Pancreas (tissue), 10 donors: ENCODE measurements around the gene CAMKMT. TPM values are rescaled to one million over a fixed set of nuclear protein-coding genes. Genes with fewer than 3 reads are reported as not detected.

ENCODE experiments used
- ATAC-seq, 4 donors: fragments of 200-7000 bp; cut with Tn5 transposase; one replicate each; pipeline versions ENCODE4 v1.8.0 to v1.9.1; 2020; ENCODE audit warnings: mild to moderate bottlenecking in 4 of 4, moderate library complexity in 4 of 4
- DNase-seq, 6 donors: peaks; one replicate each; pipeline ENCODE4 v3.0.0-alpha.2; 2020
- FAIRE-seq: peaks from 2 replicates; lab custom pipeline; 2012; peaks lifted over from hg19 to GRCh38; lab: Jason Lieb, UNC
- H3K27ac ChIP-seq, 4 donors: fragments of 200-600 bp; sonication (generic); 1 replicate in 3 of 4; 2 replicates in 1 of 4; pipeline versions ENCODE4 v1.5.0 to v1.8.0; 2020
- H3K27me3 ChIP-seq, 4 donors: fragments of 200-600 bp; one replicate each; pipeline ENCODE4 v1.8.0; 2021
- H3K36me3 ChIP-seq, 3 donors: fragments of 200-600 bp; sonication (generic) in 1 of 3; one replicate each; pipeline versions ENCODE4 v1.5.0 to v1.8.0; 2020 to 2021
- H3K4me1 ChIP-seq, 3 donors: fragments of 200-600 bp; one replicate each; pipeline ENCODE4 v1.8.0; 2021
- H3K4me3 ChIP-seq, 4 donors: fragments of 200-600 bp; sonication (generic) in 2 of 4; one replicate each; pipeline versions ENCODE4 v1.5.0 to v1.8.0; 2020 to 2021
- H3K9me3 ChIP-seq, 4 donors: fragments of 200-600 bp; one replicate each; pipeline ENCODE4 v1.8.0; 2021
- CTCF ChIP-seq, 4 donors: fragments of 200-600 bp; sonication (generic) in 3 of 4; IDR thresholded peaks; one replicate each; pipeline versions ENCODE4 v1.5.0 to v1.8.0; 2021; ENCODE audit warnings: antibody characterized with exemption in 4 of 4
- WGBS, 2 donors: extraction: QIAGEN DNeasy Blood & Tissue Kit; methylation state at CpG; one replicate each; pipeline ENCODE4 v1.1.7; 2013; 5-methylcytosine and 5-hydroxymethylcytosine counted together
- intact Hi-C, 3 donors: fragments of 100-400 bp; cut with DNase I; formaldehyde crosslinking; loops; one replicate each; pipeline versions ENCODE4 v1.11.1 to v1.14.2; 2022
- polyA plus RNA-seq, 2 donors: library from polyadenylated mRNA; stranded (reverse); fragments of 200-250 nt; gene quantifications; one replicate each; pipeline ENCODE4 v1.2.3, GENCODE V29; 2013
- total RNA-seq, 6 donors: library from RNA; stranded (reverse); fragmentation: NEBNext Ultra II Directional in 4 of 6; extraction: Animal tissue kit (Norgen Biotek cat#: 25700) in 4 of 6; gene quantifications; one replicate each; pipeline versions ENCODE4 v1.2.1 to v1.2.4, GENCODE V29; 2021 to 2023
- donor health status: healthy with polysubstance abuse.
- donor health status: DM: no; HTN: no; CAD: no; lungs with moderate emphysema.
- donor health status: DM: no; HTN: no; CAD: no.
- donor health status: control.
- donor health status: control.
- donor health status: Bipolar disorder and iron deficiency.
- donor health status: DM: yes; HTN: yes; CAD: no.
- donor health status: DM: no; HTN: no; CAD: no.
- donor health status: DM: no; HTN: no; CAD: no.
- donor health status: DM: yes; HTN: yes; CAD: no.

Gene CAMKMT
- total and polyA plus RNA-seq, 8 donors: 4.6 to 11.9 (median 8.3) TPM

GRCh38 chr2:44804406-44805265, 442.9 kb downstream of the CAMKMT start:
- Histone ChIP-seq H3K27me3 (peaks cover 0 to 32% (median 12%) of the 10 kb centered on the region in 4 donors), H3K9me3 (no peaks in the 10 kb centered on the region), H3K27ac (no peak overlapping the region), H3K4me3 (no peak overlapping the region), H3K36me3 (no peaks in the 10 kb centered on the region), H3K4me1 (peaks cover 0 to 4% (median 0%) of the 10 kb centered on the region in 3 donors)
- intact Hi-C loops: no loop called here
- DNase-seq (no peak), ATAC-seq (no peak), FAIRE-seq (no peak)
- WGBS, 2 donors: 53 to 54% methylated on average over 12 of the region's 12 CpGs
- TF ChIP-seq CTCF (IDR thresholded peaks at IDR 0.05): no peak

- no peaks in the 10 kb centered on the region for H3K9me3 ChIP-seq
- H3K27ac ChIP-seq: no peak overlapping the region
- H3K4me3 ChIP-seq: no peak overlapping the region
- intact Hi-C loops: no loop called here
- WGBS, 2 donors: 15 to 17% methylated on average over 14 to 16 of the region's 16 CpGs
- H3K4me1 ChIP-seq: peaks cover 0 to 4% (median 0%) of the 10 kb centered on the region in 3 donors
- DNase-seq (no peak), FAIRE-seq (no peak), ATAC-seq (no peak)
- H3K27me3 ChIP-seq: peaks cover 0 to 30% (median 12%) of the 10 kb centered on the region in 4 donors
- no peak for TF ChIP-seq CTCF (IDR thresholded peaks at IDR 0.05)
- no peaks in the 10 kb centered on the region for H3K36me3 ChIP-seq
Observed at GRCh38 chr2:44805401-44806235, 443.9 kb downstream of the CAMKMT start.

DNA sequence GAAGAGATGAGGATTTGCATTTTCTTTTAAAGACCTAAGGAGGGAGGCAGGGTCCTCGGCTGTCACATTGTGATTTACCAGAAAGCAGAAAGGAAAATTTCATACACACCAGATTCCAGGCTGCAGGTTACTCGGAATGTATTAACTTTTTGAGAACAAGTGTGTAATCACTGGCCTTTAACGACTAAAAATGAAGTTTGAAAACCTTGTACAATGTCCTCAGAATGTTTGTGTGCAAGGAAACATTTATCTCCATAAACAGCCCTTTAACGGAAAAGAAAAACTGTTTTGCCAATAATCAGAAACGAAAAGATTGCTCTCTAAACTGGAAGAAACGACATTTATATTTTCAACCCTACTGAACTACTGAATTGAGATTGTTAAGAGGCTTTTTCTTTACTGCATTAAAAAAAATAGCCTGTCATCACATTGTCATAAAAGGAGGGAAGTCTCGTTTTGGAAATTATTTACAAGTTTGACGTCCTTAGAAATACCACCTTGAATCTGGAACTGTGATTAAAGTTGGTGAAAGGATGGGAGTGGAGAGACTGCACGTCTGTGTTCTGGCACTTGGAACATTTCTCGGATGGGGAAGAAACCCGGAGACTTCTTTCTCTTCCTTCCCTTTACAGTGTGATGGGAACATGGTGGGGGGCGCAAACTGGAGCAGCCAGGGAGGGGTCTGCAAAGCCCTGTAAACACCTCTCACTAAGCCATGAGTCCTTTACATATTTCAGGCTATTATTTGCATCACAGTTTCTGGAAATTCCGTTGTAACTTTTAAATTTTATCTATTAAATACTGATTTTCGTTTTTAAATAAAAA, 445.7 kb downstream of the CAMKMT start:
- intact Hi-C loops: no loop called here
- H3K27ac ChIP-seq: no peak overlapping the region
- H3K4me1 ChIP-seq: peaks cover 0 to 2% (median 0%) of the 10 kb centered on the region in 3 donors
- H3K4me3 ChIP-seq: no peak overlapping the region
- no peak for ATAC-seq
- H3K9me3 ChIP-seq: no peaks in the 10 kb centered on the region
- TF ChIP-seq CTCF (IDR thresholded peaks at IDR 0.05): no peak
- no peaks in the 10 kb centered on the region for H3K36me3 ChIP-seq
- peaks cover 0 to 15% (median 5%) of the 10 kb centered on the region in 4 donors for H3K27me3 ChIP-seq
- no peak for FAIRE-seq
- no peak for DNase-seq
- 14% methylated on average over 14 of the region's 14 CpGs for WGBS, 2 donors

GRCh38 chr2:44810892-44811530, 449.3 kb downstream of the CAMKMT start:
- no peaks in the 10 kb centered on the region for H3K36me3 ChIP-seq
- 73 to 74% methylated on average over 22 of the region's 22 CpGs for WGBS, 2 donors
- intact Hi-C loops: no loop called here
- H3K27me3 ChIP-seq: peaks cover 0 to 12% (median 2%) of the 10 kb centered on the region in 4 donors
- FAIRE-seq (no peak), DNase-seq (no peak), ATAC-seq (no peak)
- no peak for TF ChIP-seq CTCF (IDR thresholded peaks at IDR 0.05)
- H3K4me3 ChIP-seq: no peak overlapping the region
- H3K4me1 ChIP-seq: no peaks in the 10 kb centered on the region
- no peaks in the 10 kb centered on the region for H3K9me3 ChIP-seq
- H3K27ac ChIP-seq: no peak overlapping the region
